ENCODE results near the gene KIAA0930. TPM values are rescaled to one million over a fixed set of nuclear protein-coding genes. Genes with fewer than 3 reads are reported as not detected.

The KIAA0930 gene
- total and polyA plus RNA-seq, 3 donors from 2014 or later = 62.4 to 77.5 (median 62.9) TPM

- Histone ChIP-seq H3K27ac (no peak overlapping the region), H3K9me3 (no peaks in the 10 kb centered on the region), H3K27me3 (no peaks in the 10 kb centered on the region), H3K4me3 (no peak overlapping the region), H3K4me1 (no peaks in the 10 kb centered on the region), H3K36me3 (ENCODE audit: low read depth, missing control alignments) (no peaks in the 10 kb centered on the region)
- TF ChIP-seq CTCF (IDR thresholded peaks at IDR 0.05) (no peak), POLR2A (IDR thresholded peaks at IDR 0.05) (no peak)
- intact Hi-C loops (cut with DNase I; ENCODE audit: low total_unique reads) = no loop called here
- WGBS, 2 donors = 70 to 76% methylated on average over 8 of the region's 8 CpGs
- DNase-seq = no peak
Measured at GRCh38 chr22:45248832-45249561, 8.3 kb upstream of the KIAA0930 start.

GRCh38 chr22:45246060-45246985 is 5.6 kb upstream of the KIAA0930 start:
- WGBS, 2 donors = 75 to 80% methylated on average over 13 of the region's 13 CpGs
- no peaks in the 10 kb centered on the region for H3K9me3 ChIP-seq
- no peak overlapping the region for H3K4me3 ChIP-seq
- TF ChIP-seq CTCF (IDR thresholded peaks at IDR 0.05) (no peak), POLR2A (IDR thresholded peaks at IDR 0.05) (no peak)
- H3K4me1 ChIP-seq = no peaks in the 10 kb centered on the region
- no peak for DNase-seq
- intact Hi-C loops (cut with DNase I; ENCODE audit: low total_unique reads) = no loop called here
- H3K27ac ChIP-seq = no peak overlapping the region
- H3K36me3 ChIP-seq (ENCODE audit: low read depth, missing control alignments) = no peaks in the 10 kb centered on the region
- no peaks in the 10 kb centered on the region for H3K27me3 ChIP-seq

- Histone ChIP-seq H3K27me3 (no peaks in the 10 kb centered on the region), H3K4me3 (no peak overlapping the region), H3K4me1 (peaks cover under 1% of the 10 kb centered on the region), H3K27ac (no peak overlapping the region), H3K9me3 (no peaks in the 10 kb centered on the region), H3K36me3 (ENCODE audit: low read depth, missing control alignments) (no peaks in the 10 kb centered on the region)
- 85 to 86% methylated on average over 4 of the region's 4 CpGs for WGBS, 2 donors
- intact Hi-C loops (cut with DNase I; ENCODE audit: low total_unique reads) = no loop called here
- DNase-seq = no peak
- TF ChIP-seq POLR2A (IDR thresholded peaks at IDR 0.05) (no peak), CTCF (IDR thresholded peaks at IDR 0.05) (no peak)
Measured at GRCh38 chr22:45244916-45245315, 4.2 kb upstream of the KIAA0930 start.

- intact Hi-C loops (cut with DNase I; ENCODE audit: low total_unique reads) = no loop called here
- H3K27ac ChIP-seq = no peak overlapping the region
- TF ChIP-seq POLR2A (IDR thresholded peaks at IDR 0.05) = no peak
- TF ChIP-seq CTCF (IDR thresholded peaks at IDR 0.05) = no peak
- H3K4me3 ChIP-seq = no peak overlapping the region
- no peaks in the 10 kb centered on the region for H3K27me3 ChIP-seq
- no peak for DNase-seq
- 66 to 70% methylated on average over 7 of the region's 7 CpGs for WGBS, 2 donors
- H3K9me3 ChIP-seq = no peaks in the 10 kb centered on the region
- H3K4me1 ChIP-seq = peaks cover 7% of the 10 kb centered on the region
- no peaks in the 10 kb centered on the region for H3K36me3 ChIP-seq (ENCODE audit: low read depth, missing control alignments)
Measured at GRCh38 chr22:45242778-45243191, 2.1 kb upstream of the KIAA0930 start.

Measured in testis (tissue), 3 donors.